K562 (cell line): Measurements from ENCODE around the gene SLC6A9. TPM values are rescaled to one million over a fixed set of nuclear protein-coding genes. Genes with fewer than 3 reads are reported as not detected.

Experiments used
- ATAC-seq: fragments of 200-7000 bp; cut with Tn5 transposase; 3 replicates; pipeline ENCODE4 v1.9.1; 2020; ENCODE audit warnings: moderate library complexity
- BruUV-seq: library from RNA; stranded (reverse); fragments of 400-500 nt; replicated peaks from 2 replicates; lab custom pipeline; 2021; lab: Mats Ljungman, UMichigan
- CTCF ChIA-PET: fragments of 300-600 bp; formaldehyde crosslinking; extraction: SDS; loops from one replicate; lab custom pipeline; 2021; ENCODE audit warnings: low intra/inter-chr PET ratio; lab: Yijun Ruan, JAX
- POLR2A ChIA-PET: fragments of 300-600, 350-650 bp; sonication (Branson Sonifier 250); formaldehyde crosslinking; extraction: SDS; loops from one replicate; lab custom pipeline; 2021; ENCODE audit warnings: antibody characterized with exemption, inconsistent platforms; lab: Yijun Ruan, JAX
- DNase-seq, 4 experiments: peaks; one replicate each; pipeline versions ENCODE4 v3.0.0 to v3.0.0-alpha.2; 2011 to 2018; ENCODE audit warnings: low spot score in 3 of 4, mixed read lengths in 3 of 4; ENCODE audit errors: extremely low read depth in 1 of 4
- FAIRE-seq: peaks from 2 replicates; lab custom pipeline; 2011; peaks lifted over from hg19 to GRCh38; lab: Jason Lieb, UNC
- H2AFZ ChIP-seq: 2 replicates; pipeline ENCODE4 v1.6.0; 2011; ENCODE audit warnings: low read depth, low read length, control low read depth, inconsistent platforms
- H3K27ac ChIP-seq: fragments of 200-600 bp; 3 replicates; pipeline ENCODE4 v1.8.0; 2011; ENCODE audit warnings: low read depth, mild to moderate bottlenecking, control low read depth, inconsistent platforms, low read length, moderate library complexity, mixed read lengths; ENCODE audit errors: extremely low read depth
- H3K27me3 ChIP-seq, 2 experiments: fragments of 300-600 bp in 1 of 2; 2 replicates in 1 of 2; 3 replicates in 1 of 2; pipeline versions ENCODE4 v1.6.0 to v1.8.0; 2011; ENCODE audit warnings: inconsistent platforms in 2 of 2, low read length in 2 of 2, mild to moderate bottlenecking in 1 of 2, mixed read lengths in 1 of 2, moderate library complexity in 1 of 2; ENCODE audit not compliant: control insufficient read depth in 2 of 2, insufficient read depth in 2 of 2
- H3K36me3 ChIP-seq: fragments of 300-600 bp; 3 replicates; pipeline ENCODE4 v1.8.0; 2011; ENCODE audit warnings: mild to moderate bottlenecking, low read length, inconsistent platforms; ENCODE audit not compliant: control insufficient read depth, insufficient read depth
- H3K4me1 ChIP-seq, 2 experiments: fragments of 200-600 bp in 1 of 2; replicated peaks in 1 of 2; 2 replicates in 1 of 2; 3 replicates in 1 of 2; pipeline versions ENCODE4 v1.5.1 to v1.8.0; 2011; ENCODE audit warnings: inconsistent platforms in 2 of 2, low read length in 2 of 2, mild to moderate bottlenecking in 1 of 2, mixed read lengths in 1 of 2, moderate library complexity in 1 of 2; ENCODE audit not compliant: control insufficient read depth in 2 of 2, insufficient read depth in 2 of 2
- H3K4me2 ChIP-seq: 2 replicates; pipeline ENCODE4 v1.6.1; 2011; ENCODE audit warnings: low read length, control low read depth, inconsistent platforms, mixed read lengths; ENCODE audit not compliant: insufficient read depth
- H3K4me3 ChIP-seq: fragments of 200-600 bp; sonication (generic), shearing (Covaris generic); 2 replicates; pipeline ENCODE4 v1.5.1; 2016; ENCODE audit warnings: control low read depth, inconsistent platforms
- H3K79me2 ChIP-seq: fragments of 200-600 bp; 3 replicates; pipeline ENCODE4 v1.8.0; 2011; ENCODE audit warnings: low read length, inconsistent platforms; ENCODE audit not compliant: control insufficient read depth, insufficient read depth
- H3K9ac ChIP-seq, 2 experiments: 2 replicates each; pipeline versions ENCODE4 v1.6.0 to v1.6.1; 2011; ENCODE audit warnings: low read depth in 2 of 2, low read length in 2 of 2, control low read depth in 1 of 2, inconsistent platforms in 1 of 2, mild to moderate bottlenecking in 1 of 2, mixed read lengths in 1 of 2; ENCODE audit not compliant: insufficient read depth in 1 of 2
- H3K9me1 ChIP-seq: one replicate; pipeline ENCODE4 v1.6.0; 2011; ENCODE audit warnings: inconsistent platforms, mild to moderate bottlenecking, low read length, moderate library complexity; ENCODE audit not compliant: control insufficient read depth, insufficient read depth
- H3K9me3 ChIP-seq: replicated peaks from 2 replicates; pipeline ENCODE4 v1.5.1; 2011; ENCODE audit warnings: low read depth, low read length, inconsistent platforms; ENCODE audit not compliant: control insufficient read depth, insufficient read depth
- H4K20me1 ChIP-seq: replicated peaks from 2 replicates; pipeline ENCODE4 v1.6.1; 2011; ENCODE audit warnings: low read length, inconsistent platforms, mixed read lengths; ENCODE audit not compliant: control insufficient read depth, insufficient read depth
- COPS2 ChIP-seq: fragments of 450-650 bp; conservative IDR thresholded peaks from 2 replicates; pipeline ENCODE4 v1.6.1; 2016; ENCODE audit warnings: mild to moderate bottlenecking, moderate library complexity
- ELK3 ChIP-seq: fragments of 450-650 bp; formaldehyde crosslinking; IDR thresholded peaks from 2 replicates; pipeline ENCODE4 v1.4.0; 2020; ENCODE audit warnings: mild to moderate bottlenecking
- KAT7 ChIP-seq: sonication (generic); formaldehyde crosslinking; IDR thresholded peaks from 2 replicates; pipeline ENCODE4 v1.8.0; 2022; ENCODE audit warnings: missing genetic modification reagents, mild to moderate bottlenecking, borderline replicate concordance
- RHOXF2B ChIP-seq: fragments of 250-450 bp; sonication (Bioruptor Pico); conservative IDR thresholded peaks from 2 replicates; pipeline ENCODE4 v1.5.1; 2021
- STAT5B ChIP-seq: fragments of 250-450 bp; sonication (Bioruptor Pico); IDR thresholded peaks from 2 replicates; pipeline ENCODE4 v1.8.0; 2021; ENCODE audit warnings: mild to moderate bottlenecking, inconsistent platforms
- ZNF507 ChIP-seq: conservative IDR thresholded peaks from 2 replicates; pipeline ENCODE4 v1.6.1; 2017; ENCODE audit warnings: missing genetic modification characterization, missing compliant biosample characterization
- WGBS: fragments of 100-300 bp; shearing (Covaris generic); methylation state at CpG from one replicate; pipeline ENCODE4 v1.1.6; 2016; ENCODE audit warnings: low coverage, mixed read lengths; ENCODE audit not compliant: insufficient coverage; ENCODE audit errors: missing lambda C conversion rate; 5-methylcytosine and 5-hydroxymethylcytosine counted together
- in situ Hi-C: fragments of 300-500 bp; cut with MboI; formaldehyde crosslinking; loops from 4 replicates; pipeline ENCODE4 v1.15.0; 2018; ENCODE audit warnings: inconsistent platforms, mixed read lengths
- intact Hi-C: fragments of 100-400 bp; cut with micrococcal nuclease; formaldehyde crosslinking; loops from 2 replicates; pipeline ENCODE4 v1.14.2; 2022
- polyA plus RNA-seq, 8 experiments: library from polyadenylated mRNA; depleted of rRNA in 4 of 8; stranded (reverse) in 5 of 8; unstranded in 3 of 8; fragments of >200 nt; fragmentation: Nextera tagmentation in 2 of 8; fragmentation: Illumina TruSeq in 1 of 8; extraction: Ambion mirVana in 2 of 8; extraction: Trizol in 1 of 8; gene quantifications; 2 replicates each; pipeline versions ENCODE4 v1.2.1 to v1.2.3, GENCODE V29; 2011 to 2014; ENCODE audit warnings: inconsistent platforms in 1 of 8, missing spikeins in 1 of 8
- total RNA-seq, 7 experiments: library from RNA; depleted of rRNA in 6 of 7; stranded (reverse); fragments of >200 nt in 6 of 7; fragmentation: Illumina TruSeq in 2 of 7; extraction: Trizol in 2 of 7; gene quantifications; 2 replicates each; pipeline versions ENCODE4 v1.2.1 to v1.2.3, GENCODE V29; 2011 to 2021; ENCODE audit warnings: low replicate concordance in 1 of 7
- TF ChIP-seq, protein P1 (sequence below): fragments of 250-450 bp; sonication (Bioruptor Pico); IDR thresholded peaks from 2 replicates; pipeline ENCODE4 v1.5.0; 2021

SLC6A9 gene
- total and polyA plus RNA-seq, 9 of the 15 experiments (the other 6 are each of a cell fraction or from before 2014, with no cell fraction given), result 0.17 to 18.7 (median 2.9) TPM

- in situ Hi-C loops, result no loop called here
- Histone ChIP-seq H4K20me1 (peaks cover 9% of the 10 kb centered on the region; the same call in 1 of the 2 replicates), H2AFZ (no peak overlapping the region), H3K9me1 (no peaks in the 10 kb centered on the region), H3K27me3 (no peaks in the 10 kb centered on the region), H3K9ac (peak overlapping the region in 1 of 2 experiments; percentile 33; a peak in 1 of 4 replicates), H3K36me3 (peaks cover 75% of the 10 kb centered on the region), H3K4me3 (no peak overlapping the region), H3K9me3 (no peaks in the 10 kb centered on the region), H3K27ac (no peak overlapping the region), H3K79me2 (no peaks in the 10 kb centered on the region), H3K4me2 (no peak overlapping the region), H3K4me1 (peaks cover 16 to 18% of the 10 kb centered on the region in 2 experiments; a peak in 4 of 5 replicates)
- ChIA-PET CTCF (no interaction called here), POLR2A (no interaction called here)
- TF ChIP-seq ELK3, result no peak
- intact Hi-C loops, result no loop called here
- no peak for DNase-seq
- FAIRE-seq, result no peak
- no TSS peak for BruUV-seq
- 92% methylated on average over 8 of the region's 8 CpGs for WGBS
- ATAC-seq, result no peak
These were observed 70.5 kb downstream of the SLC6A9 start for GRCh38 chr1:43960798-43961197.

- peak overlapping the region in 1 of 2 experiments; percentile 11; a peak in 1 of 4 replicates for H3K9ac ChIP-seq
- intact Hi-C loops (no loop called here), in situ Hi-C loops (no loop called here)
- peak; percentile 76 for ATAC-seq
- H3K27ac ChIP-seq, result no peak overlapping the region
- no TSS peak for BruUV-seq
- peak; percentile 60 for FAIRE-seq
- DNase-seq, result peak; percentile 65 to 77 (median 70)
- peaks cover 15 to 16% of the 10 kb centered on the region in 2 experiments; a peak in 4 of 5 replicates for H3K4me1 ChIP-seq
- no peaks in the 10 kb centered on the region for H3K79me2 ChIP-seq
- H3K4me3 ChIP-seq, result no peak overlapping the region
- POLR2A ChIA-PET, result interaction anchor here (0.6 to 2.0 kb wide), 9 partner anchors 8 to 265 kb away, joined by 3 to 11 read pairs (median 3); partner anchors contain the start of genes ATP6V0B, DPH2 and IPO13
- CTCF ChIA-PET, result no interaction called here
- no peaks in the 10 kb centered on the region for H3K9me1 ChIP-seq
- peaks cover 9% of the 10 kb centered on the region; the same call in 1 of the 2 replicates for H4K20me1 ChIP-seq
- H3K4me2 ChIP-seq, result no peak overlapping the region; the same call in 1 of the 2 replicates
- 48% methylated on average over 9 of the region's 9 CpGs for WGBS
- no peak overlapping the region for H2AFZ ChIP-seq
- no peaks in the 10 kb centered on the region for H3K9me3 ChIP-seq
- H3K27me3 ChIP-seq, result no peaks in the 10 kb centered on the region
- peaks cover 68% of the 10 kb centered on the region for H3K36me3 ChIP-seq
- TF ChIP-seq STAT5B (CRISPR knock-in tag) (no peak), RHOXF2B (CRISPR knock-in tag) (no peak), COPS2 (no peak), ZNF507 (no peak), KAT7 (CRISPR knock-in tag) (0 out of 2 replicates have a peak, but pooled peaks have one; percentile 29)
- TF ChIP-seq, protein P1, sequence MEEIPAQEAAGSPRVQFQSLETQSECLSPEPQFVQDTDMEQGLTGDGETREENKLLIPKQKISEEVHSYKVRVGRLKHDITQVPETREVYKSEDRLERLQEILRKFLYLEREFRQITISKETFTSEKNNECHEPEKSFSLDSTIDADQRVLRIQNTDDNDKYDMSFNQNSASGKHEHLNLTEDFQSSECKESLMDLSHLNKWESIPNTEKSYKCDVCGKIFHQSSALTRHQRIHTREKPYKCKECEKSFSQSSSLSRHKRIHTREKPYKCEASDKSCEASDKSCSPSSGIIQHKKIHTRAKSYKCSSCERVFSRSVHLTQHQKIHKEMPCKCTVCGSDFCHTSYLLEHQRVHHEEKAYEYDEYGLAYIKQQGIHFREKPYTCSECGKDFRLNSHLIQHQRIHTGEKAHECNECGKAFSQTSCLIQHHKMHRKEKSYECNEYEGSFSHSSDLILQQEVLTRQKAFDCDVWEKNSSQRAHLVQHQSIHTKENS, result no peak
These were observed 72.7 kb downstream of the SLC6A9 start for GRCh38 chr1:43958351-43959255.
